ENCODE results near the gene ZNF586.

ZNF586 gene

DNA sequence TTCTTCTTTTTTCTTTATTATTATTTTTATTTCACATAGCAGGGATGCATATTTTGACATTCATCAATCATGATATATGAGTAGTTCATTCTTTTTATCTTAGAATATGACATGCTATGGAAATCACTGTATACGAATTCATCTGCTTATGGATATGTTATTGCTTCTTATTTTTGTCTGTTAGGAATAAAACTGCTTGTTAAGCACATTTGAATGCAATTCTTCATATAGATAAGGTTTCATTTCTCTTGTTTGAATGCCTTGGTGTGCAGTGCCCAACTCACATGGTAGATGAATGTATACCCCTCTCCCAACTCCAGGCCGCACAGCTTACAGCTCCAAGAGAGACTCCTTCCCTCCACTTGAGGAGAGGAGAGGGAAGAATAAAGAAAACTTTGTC lies 11.5 kb upstream of the ZNF586 start:
- ATAC-seq (ENCODE audit: low read depth): no peak
- Histone ChIP-seq H3K4me1 (ENCODE audit: insufficient read depth, poor library complexity, severe bottlenecking) (no peaks in the 10 kb centered on the region), H3K4me3 (ENCODE audit: severe bottlenecking) (no peak overlapping the region), H3K27me3 (ENCODE audit: insufficient read depth, poor library complexity, severe bottlenecking) (no peaks in the 10 kb centered on the region), H3K36me3 (ENCODE audit: low read depth) (peaks cover 64% of the 10 kb centered on the region), H3K9me3 (ENCODE audit: severe bottlenecking) (peaks cover 13% of the 10 kb centered on the region), H3K27ac (ENCODE audit: poor library complexity, severe bottlenecking) (no peak overlapping the region)
- TF ChIP-seq, protein P1, sequence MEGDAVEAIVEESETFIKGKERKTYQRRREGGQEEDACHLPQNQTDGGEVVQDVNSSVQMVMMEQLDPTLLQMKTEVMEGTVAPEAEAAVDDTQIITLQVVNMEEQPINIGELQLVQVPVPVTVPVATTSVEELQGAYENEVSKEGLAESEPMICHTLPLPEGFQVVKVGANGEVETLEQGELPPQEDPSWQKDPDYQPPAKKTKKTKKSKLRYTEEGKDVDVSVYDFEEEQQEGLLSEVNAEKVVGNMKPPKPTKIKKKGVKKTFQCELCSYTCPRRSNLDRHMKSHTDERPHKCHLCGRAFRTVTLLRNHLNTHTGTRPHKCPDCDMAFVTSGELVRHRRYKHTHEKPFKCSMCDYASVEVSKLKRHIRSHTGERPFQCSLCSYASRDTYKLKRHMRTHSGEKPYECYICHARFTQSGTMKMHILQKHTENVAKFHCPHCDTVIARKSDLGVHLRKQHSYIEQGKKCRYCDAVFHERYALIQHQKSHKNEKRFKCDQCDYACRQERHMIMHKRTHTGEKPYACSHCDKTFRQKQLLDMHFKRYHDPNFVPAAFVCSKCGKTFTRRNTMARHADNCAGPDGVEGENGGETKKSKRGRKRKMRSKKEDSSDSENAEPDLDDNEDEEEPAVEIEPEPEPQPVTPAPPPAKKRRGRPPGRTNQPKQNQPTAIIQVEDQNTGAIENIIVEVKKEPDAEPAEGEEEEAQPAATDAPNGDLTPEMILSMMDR (IDR thresholded peaks at IDR 0.05; ENCODE audit: poor library complexity, severe bottlenecking): no peak
- DNase-seq (ENCODE audit: low spot score): no peak

DNA sequence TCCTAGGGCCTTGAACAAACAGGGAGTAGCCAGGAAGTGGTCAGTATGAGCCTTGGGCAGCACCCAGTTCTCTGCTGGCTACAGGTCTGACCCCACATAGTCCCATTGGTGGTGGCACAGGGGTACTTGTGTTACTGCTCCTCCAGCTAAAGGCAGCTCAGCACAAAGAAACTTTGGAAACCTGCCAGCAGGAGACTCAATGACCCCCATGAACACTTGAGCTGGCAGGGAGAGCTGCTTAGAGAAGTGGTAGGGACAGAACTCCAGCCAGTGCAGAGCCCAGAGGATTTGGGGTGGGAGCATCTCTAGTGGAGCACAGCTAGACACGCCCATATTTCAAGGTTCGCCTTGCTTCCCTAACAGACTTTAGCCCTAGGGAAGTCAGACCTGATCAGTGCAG lies 10.4 kb upstream of the ZNF586 start:
- no peak overlapping the region for H3K27ac ChIP-seq (ENCODE audit: poor library complexity, severe bottlenecking)
- peaks cover 53% of the 10 kb centered on the region for H3K36me3 ChIP-seq (ENCODE audit: low read depth)
- H3K27me3 ChIP-seq (ENCODE audit: insufficient read depth, poor library complexity, severe bottlenecking): no peaks in the 10 kb centered on the region
- ATAC-seq (ENCODE audit: low read depth): no peak
- no peaks in the 10 kb centered on the region for H3K4me1 ChIP-seq (ENCODE audit: insufficient read depth, poor library complexity, severe bottlenecking)
- TF ChIP-seq, protein P1 (IDR thresholded peaks at IDR 0.05; ENCODE audit: poor library complexity, severe bottlenecking): no peak
- H3K4me3 ChIP-seq (ENCODE audit: severe bottlenecking): no peak overlapping the region
- H3K9me3 ChIP-seq (ENCODE audit: severe bottlenecking): peaks cover 3% of the 10 kb centered on the region
- no peak for DNase-seq (ENCODE audit: low spot score)

DNA sequence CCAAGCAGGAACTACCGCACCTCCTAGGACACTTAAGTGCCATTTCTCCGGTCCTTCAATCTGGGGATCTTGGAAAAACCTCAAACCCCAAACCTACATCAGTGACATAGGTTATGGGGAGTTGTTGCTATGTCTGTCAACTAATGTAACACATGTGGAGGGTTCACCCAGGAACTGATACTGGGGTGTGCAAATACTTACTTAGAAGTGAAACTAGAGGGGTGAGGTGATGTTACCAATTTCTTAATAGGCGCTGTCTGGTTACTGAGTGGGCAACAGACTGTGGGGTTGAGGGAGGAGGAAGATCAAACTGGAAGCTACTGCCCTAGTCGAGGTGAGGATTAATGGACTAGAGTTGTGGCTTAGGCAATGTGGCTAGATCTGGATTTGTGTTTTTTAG lies 1.9 kb downstream of the ZNF586 start:
- Histone ChIP-seq H3K27ac (ENCODE audit: poor library complexity, severe bottlenecking) (no peak overlapping the region), H3K9me3 (ENCODE audit: severe bottlenecking) (no peaks in the 10 kb centered on the region), H3K27me3 (ENCODE audit: insufficient read depth, poor library complexity, severe bottlenecking) (no peaks in the 10 kb centered on the region), H3K4me1 (ENCODE audit: insufficient read depth, poor library complexity, severe bottlenecking) (no peaks in the 10 kb centered on the region), H3K4me3 (ENCODE audit: severe bottlenecking) (no peak overlapping the region), H3K36me3 (ENCODE audit: low read depth) (peaks cover 53% of the 10 kb centered on the region)
- DNase-seq (ENCODE audit: low spot score): no peak
- TF ChIP-seq, protein P1 (IDR thresholded peaks at IDR 0.05; ENCODE audit: poor library complexity, severe bottlenecking): no peak
- no peak for ATAC-seq (ENCODE audit: low read depth)

DNA sequence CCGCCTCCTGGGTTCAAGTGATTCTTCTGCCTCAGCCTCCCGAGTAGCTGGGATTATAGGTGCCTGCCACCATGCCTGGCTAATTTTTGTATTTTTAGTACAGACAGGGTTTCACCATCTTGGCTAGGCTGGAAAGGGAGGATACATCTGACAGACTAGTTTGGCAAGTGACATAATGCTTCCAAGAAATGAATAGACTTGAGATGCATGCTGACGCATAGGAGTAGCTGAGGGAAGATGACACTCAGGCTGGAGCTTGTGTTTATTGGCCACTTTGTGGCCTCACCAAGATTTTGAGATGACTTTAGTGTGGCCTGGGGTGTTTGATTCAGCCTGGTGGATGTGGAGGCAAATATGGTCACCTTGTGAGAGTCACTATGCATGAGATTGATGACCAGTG lies 4.0 kb downstream of the ZNF586 start:
- DNase-seq (ENCODE audit: low spot score) (no peak), ATAC-seq (ENCODE audit: low read depth) (no peak)
- Histone ChIP-seq H3K4me3 (ENCODE audit: severe bottlenecking) (no peak overlapping the region), H3K9me3 (ENCODE audit: severe bottlenecking) (peaks cover 2% of the 10 kb centered on the region), H3K27ac (ENCODE audit: poor library complexity, severe bottlenecking) (no peak overlapping the region), H3K4me1 (ENCODE audit: insufficient read depth, poor library complexity, severe bottlenecking) (no peaks in the 10 kb centered on the region), H3K36me3 (ENCODE audit: low read depth) (peaks cover 72% of the 10 kb centered on the region), H3K27me3 (ENCODE audit: insufficient read depth, poor library complexity, severe bottlenecking) (no peaks in the 10 kb centered on the region)
- TF ChIP-seq, protein P1 (IDR thresholded peaks at IDR 0.05; ENCODE audit: poor library complexity, severe bottlenecking): no peak

DNA sequence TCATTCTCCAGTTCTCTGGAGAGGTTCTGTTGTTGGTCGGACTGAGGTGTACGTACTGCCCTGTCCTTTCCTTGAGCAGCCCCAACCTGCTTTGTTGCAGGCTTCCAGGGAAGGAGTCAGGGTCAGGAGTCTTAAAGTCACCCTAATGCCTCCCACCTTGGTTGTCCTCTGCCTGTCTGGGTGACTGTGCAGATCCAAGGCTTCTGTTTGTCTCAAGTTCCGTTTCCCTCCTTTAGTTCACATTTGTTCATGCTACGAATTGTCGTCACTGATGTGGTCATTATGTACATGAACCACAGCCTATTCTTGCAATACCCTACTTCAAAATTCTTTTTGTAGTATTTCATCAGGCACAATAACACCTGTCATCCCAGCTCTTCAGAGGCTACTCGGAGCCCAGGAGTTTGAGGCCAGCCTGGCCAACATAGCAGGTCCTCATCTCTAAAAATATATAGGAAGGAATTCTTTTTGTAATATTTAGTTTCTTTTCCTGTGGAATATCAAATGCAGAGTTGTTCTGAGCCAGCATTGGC lies 7.4 kb downstream of the ZNF586 start:
- H3K36me3 ChIP-seq (ENCODE audit: low read depth): peaks cover 93% of the 10 kb centered on the region

More for the DNA sequence above, 7.4 kb downstream of the ZNF586 start:
- no peak for ATAC-seq (ENCODE audit: low read depth)
- H3K9me3 ChIP-seq (ENCODE audit: severe bottlenecking): peaks cover 8% of the 10 kb centered on the region
- no peak overlapping the region for H3K27ac ChIP-seq (ENCODE audit: poor library complexity, severe bottlenecking)
- H3K4me3 ChIP-seq (ENCODE audit: severe bottlenecking): no peak overlapping the region
- no peaks in the 10 kb centered on the region for H3K4me1 ChIP-seq (ENCODE audit: insufficient read depth, poor library complexity, severe bottlenecking)
- H3K27me3 ChIP-seq (ENCODE audit: insufficient read depth, poor library complexity, severe bottlenecking): no peaks in the 10 kb centered on the region
- no peak for DNase-seq (ENCODE audit: low spot score)
- TF ChIP-seq, protein P1 (IDR thresholded peaks at IDR 0.05; ENCODE audit: poor library complexity, severe bottlenecking): no peak

Measured in RWPE2 (cell line).